ENCODE results near the gene ARID1A.
A peak's percentile ranks its signal among the peaks of the same experiment; 100 is the strongest.
"Not testable (repeated sequence)": the region's sequence is repeated elsewhere in the genome, so short reads cannot be mapped to it uniquely, and the experiment has no call there.

Gene ARID1A

GRCh38 chr1:26695356-26696118 lies at the start of gene ARID1A:
Gene ARID1A (plus strand): TSS chr1:26696015. CDS start chr1:26696404, 389 bp downstream.
- peak; percentile 84 to 93 for DNase-seq

- DNase-seq = no peak
These were observed 31.0 kb upstream of the ARID1A start for GRCh38 chr1:26664802-26665201.

- DNase-seq = no peak
These were observed 29.0 kb upstream of the ARID1A start for GRCh38 chr1:26666855-26667254.

GRCh38 chr1:26668106-26668786 lies 27.6 kb upstream of the ARID1A start:
- DNase-seq = not testable (repeated sequence)

GRCh38 chr1:26677306-26678115 lies 18.3 kb upstream of the ARID1A start:
- DNase-seq = peak; percentile 58 to 68

GRCh38 chr1:26684763-26685508 lies 10.9 kb upstream of the ARID1A start:
- no peak for DNase-seq

GRCh38 chr1:26686795-26687194 lies 9.0 kb upstream of the ARID1A start:
- peak in 1 of 2 experiments; percentile 42 for DNase-seq

- no peak for DNase-seq
These were observed 6.3 kb upstream of the ARID1A start for GRCh38 chr1:26689504-26689903.

GRCh38 chr1:26690157-26690556 lies 5.7 kb upstream of the ARID1A start:
- peak; percentile 80 to 85 for DNase-seq

GRCh38 chr1:26690576-26691031 lies 5.2 kb upstream of the ARID1A start:
- DNase-seq = peak; percentile 62 to 67

- DNase-seq = peak; percentile 97 to 98
These were observed 3.5 kb upstream of the ARID1A start for GRCh38 chr1:26692211-26692792.

- DNase-seq = peak; percentile 99
These were observed 2.9 kb upstream of the ARID1A start for GRCh38 chr1:26692793-26693490.

- DNase-seq = no peak
These were observed 1.9 kb upstream of the ARID1A start for GRCh38 chr1:26693599-26694572.

GRCh38 chr1:26694638-26695355 lies 1.0 kb upstream of the ARID1A start:
- DNase-seq = peak in 1 of 2 experiments; percentile 38

- DNase-seq = no peak
These were observed 371 bp downstream of the ARID1A start for GRCh38 chr1:26696119-26696653.

- no peak for DNase-seq
These were observed 1.0 kb downstream of the ARID1A start for GRCh38 chr1:26696654-26697430.

GRCh38 chr1:26697431-26697977 lies 1.7 kb downstream of the ARID1A start:
- DNase-seq = no peak
